Measurements from ENCODE around the gene C6orf47. TPM values are rescaled to one million over a fixed set of nuclear protein-coding genes. Genes with fewer than 3 reads are reported as not detected.

C6orf47 gene
- polyA plus RNA-seq, 1 experiment = 13.0 TPM

DNA sequence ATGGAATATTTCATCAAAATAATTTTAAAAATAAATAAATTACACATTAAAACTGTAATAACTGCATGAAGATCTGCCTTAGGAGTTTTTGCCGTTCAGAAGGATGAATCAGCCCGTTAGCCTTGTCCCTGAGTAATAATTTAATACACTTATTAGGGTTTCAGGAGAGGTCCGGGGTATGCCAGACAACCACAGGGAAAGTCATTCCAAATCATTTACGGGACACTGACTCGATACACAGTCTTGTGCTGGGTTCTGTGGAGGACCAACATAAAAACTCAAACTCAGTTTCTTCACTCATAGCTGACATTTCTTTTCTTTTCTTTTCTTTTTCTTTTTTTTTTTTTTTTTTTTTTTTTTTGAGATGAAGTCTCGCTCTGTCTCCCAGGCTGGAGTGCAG is 45.4 kb upstream of the C6orf47 start:
- no peak for DNase-seq (ENCODE audit: low read depth)

DNA sequence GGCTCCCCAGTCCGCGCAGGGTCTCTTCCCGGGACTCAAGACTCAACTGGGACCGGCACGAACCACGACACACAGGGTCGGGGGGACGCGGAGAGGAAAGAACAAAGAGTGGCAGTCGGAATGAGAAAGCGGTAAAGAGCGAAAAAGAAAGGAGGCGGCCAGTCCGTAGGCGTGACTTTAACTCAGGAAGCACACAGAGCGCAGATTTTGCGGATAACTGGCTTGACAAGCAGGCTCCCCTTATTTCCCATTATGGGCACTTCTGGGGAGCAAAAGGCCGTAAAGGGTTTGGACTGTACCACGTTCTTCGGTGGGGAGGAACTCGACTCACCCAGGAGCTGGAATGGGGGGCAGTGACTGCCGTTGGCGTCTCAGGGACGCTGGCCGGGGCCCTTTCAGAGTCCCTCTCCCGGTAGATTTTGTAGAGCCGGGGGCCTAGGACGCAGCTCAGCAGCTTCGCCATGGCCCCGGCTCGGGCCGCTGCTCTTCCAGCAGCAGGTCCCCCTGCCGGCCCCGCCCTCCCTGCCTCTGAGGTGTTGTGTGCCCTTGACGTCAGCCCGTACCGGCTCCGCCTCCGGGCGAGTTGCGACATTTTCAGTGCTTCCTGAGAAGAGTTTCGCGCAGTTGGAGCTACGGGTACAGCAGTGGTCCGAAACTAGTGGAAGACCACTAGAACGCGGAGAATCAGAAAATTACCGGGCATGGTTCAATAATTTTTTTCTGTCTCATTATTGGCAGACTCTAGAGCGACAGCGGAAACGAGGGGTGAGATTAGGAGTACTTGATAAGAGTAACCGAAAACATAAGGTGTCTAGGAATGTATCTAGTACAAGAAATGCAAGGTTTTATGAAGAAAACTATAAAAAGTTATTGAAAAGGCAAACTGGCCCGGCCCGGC is 42.5 kb upstream of the C6orf47 start, which contains the start of gene ABHD16A:
Gene ABHD16A (minus strand): TSS at position 506 of the 898 bp plus-strand sequence. CDS start 43 bp downstream, at position 463.
- ChIA-PET POLR2A (interaction anchor here (0.7 kb wide), 1 partner anchor 62 kb away, joined by 4 read pairs; no protein-coding TSS in a partner anchor), CTCF (interaction anchor here (0.5 to 1.9 kb wide), 6 partner anchors 8 to 186 kb away, joined by 3 to 4 read pairs (median 3); partner anchors contain the start of gene LY6G5C)
- H3K27me3 ChIP-seq (ENCODE audit: control insufficient read depth, insufficient read depth, low read length) = no peaks in the 10 kb centered on the region
- DNase-seq (ENCODE audit: low read depth) = peak; percentile 93
- TF ChIP-seq, protein P1, sequence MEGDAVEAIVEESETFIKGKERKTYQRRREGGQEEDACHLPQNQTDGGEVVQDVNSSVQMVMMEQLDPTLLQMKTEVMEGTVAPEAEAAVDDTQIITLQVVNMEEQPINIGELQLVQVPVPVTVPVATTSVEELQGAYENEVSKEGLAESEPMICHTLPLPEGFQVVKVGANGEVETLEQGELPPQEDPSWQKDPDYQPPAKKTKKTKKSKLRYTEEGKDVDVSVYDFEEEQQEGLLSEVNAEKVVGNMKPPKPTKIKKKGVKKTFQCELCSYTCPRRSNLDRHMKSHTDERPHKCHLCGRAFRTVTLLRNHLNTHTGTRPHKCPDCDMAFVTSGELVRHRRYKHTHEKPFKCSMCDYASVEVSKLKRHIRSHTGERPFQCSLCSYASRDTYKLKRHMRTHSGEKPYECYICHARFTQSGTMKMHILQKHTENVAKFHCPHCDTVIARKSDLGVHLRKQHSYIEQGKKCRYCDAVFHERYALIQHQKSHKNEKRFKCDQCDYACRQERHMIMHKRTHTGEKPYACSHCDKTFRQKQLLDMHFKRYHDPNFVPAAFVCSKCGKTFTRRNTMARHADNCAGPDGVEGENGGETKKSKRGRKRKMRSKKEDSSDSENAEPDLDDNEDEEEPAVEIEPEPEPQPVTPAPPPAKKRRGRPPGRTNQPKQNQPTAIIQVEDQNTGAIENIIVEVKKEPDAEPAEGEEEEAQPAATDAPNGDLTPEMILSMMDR (IDR thresholded peaks at IDR 0.05; ENCODE audit: insufficient read depth, low read depth, low read length) = peak; percentile 6; the same call in 1 of the 2 replicates
- H3K36me3 ChIP-seq (ENCODE audit: control insufficient read depth, insufficient read depth, low read length) = peaks cover 1% of the 10 kb centered on the region; the same call in 1 of the 2 replicates
- peak within 1 kb of the TSS; percentile 62 for H3K4me3 ChIP-seq (ENCODE audit: low read depth, low read length)

More for the DNA sequence above, 45.4 kb upstream of the C6orf47 start:
- no peak overlapping the region for H3K4me3 ChIP-seq (ENCODE audit: low read depth, low read length)
- TF ChIP-seq, protein P1 (IDR thresholded peaks at IDR 0.05; ENCODE audit: insufficient read depth, low read depth, low read length) = no peak
- ChIA-PET POLR2A (no interaction called here), CTCF (interaction anchor here (1.2 kb wide), 1 partner anchor 67 kb away, joined by 3 read pairs; no protein-coding TSS in a partner anchor)
- no peaks in the 10 kb centered on the region for H3K27me3 ChIP-seq (ENCODE audit: control insufficient read depth, insufficient read depth, low read length)
- H3K36me3 ChIP-seq (ENCODE audit: control insufficient read depth, insufficient read depth, low read length) = no peaks in the 10 kb centered on the region

DNA sequence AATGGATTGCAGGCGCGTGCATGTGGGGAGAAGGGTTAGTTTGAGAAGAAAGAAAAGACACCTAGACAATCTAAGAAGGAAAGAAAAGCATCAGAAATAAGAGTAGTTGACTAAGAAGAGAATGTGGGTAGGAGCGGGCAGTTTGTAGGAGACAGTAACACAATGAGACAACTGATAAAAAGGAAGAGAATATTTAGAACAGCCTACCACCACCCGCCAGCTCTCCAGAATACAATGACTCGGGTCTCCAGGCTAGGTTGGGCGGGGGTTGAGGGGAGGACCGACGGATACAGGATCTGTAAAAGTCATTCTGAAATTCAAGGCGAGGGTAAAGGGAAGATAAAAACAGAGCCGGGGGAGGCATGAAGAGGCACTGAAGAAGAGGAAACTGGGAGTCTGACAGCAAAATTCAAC is 41.8 kb upstream of the C6orf47 start:
- DNase-seq (ENCODE audit: low read depth) = no peak
- ChIA-PET POLR2A (interaction anchor here (0.7 kb wide), 1 partner anchor 62 kb away, joined by 4 read pairs; no protein-coding TSS in a partner anchor), CTCF (interaction anchor here (1.1 to 1.9 kb wide), 2 partner anchors 13 to 187 kb away, joined by 3 to 4 read pairs; no protein-coding TSS in a partner anchor)
- Histone ChIP-seq H3K36me3 (ENCODE audit: control insufficient read depth, insufficient read depth, low read length) (peaks cover 1% of the 10 kb centered on the region; the same call in 1 of the 2 replicates), H3K27me3 (ENCODE audit: control insufficient read depth, insufficient read depth, low read length) (no peaks in the 10 kb centered on the region), H3K4me3 (ENCODE audit: low read depth, low read length) (peak overlapping the region; percentile 62)
- TF ChIP-seq, protein P1 (IDR thresholded peaks at IDR 0.05; ENCODE audit: insufficient read depth, low read depth, low read length) = no peak

DNA sequence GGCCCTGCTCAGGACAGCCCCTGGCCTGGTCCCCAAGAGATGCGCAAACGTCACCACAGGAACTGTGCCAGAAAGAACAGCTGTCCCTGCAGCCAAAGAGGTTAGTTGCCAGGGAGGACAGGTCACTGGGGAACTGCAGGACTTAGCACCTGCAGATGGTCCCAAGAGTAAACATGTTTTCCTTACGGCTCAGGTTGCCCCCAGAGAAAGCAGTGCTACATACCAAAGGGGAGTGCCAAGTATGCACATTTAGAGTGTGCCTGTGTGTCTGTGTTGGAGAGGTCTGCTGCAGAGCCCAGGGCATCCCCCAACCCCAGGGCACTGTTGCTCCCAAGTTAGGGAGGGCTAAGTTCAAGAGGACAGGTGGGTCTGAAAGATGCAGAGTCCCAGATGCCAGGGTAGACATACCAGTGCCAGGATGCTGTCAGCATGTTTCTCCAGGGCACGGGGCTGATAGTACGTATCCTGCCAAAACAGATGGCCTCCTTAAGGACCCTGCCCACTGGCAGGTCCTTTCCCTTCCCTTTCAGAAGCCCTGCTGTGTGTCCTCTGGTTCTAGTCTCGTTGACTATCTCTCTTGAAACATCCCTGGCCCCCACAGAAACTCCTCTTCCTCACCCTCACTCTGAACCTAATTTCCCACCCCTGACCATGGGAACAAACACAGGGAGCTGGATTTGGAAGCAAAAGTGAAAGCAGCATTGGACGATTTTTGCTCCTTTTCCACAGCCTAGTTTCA is 41.3 kb upstream of the C6orf47 start:
- POLR2A ChIA-PET = interaction anchor here (0.7 kb wide), 1 partner anchor 61 kb away, joined by 4 read pairs; no protein-coding TSS in a partner anchor
- Histone ChIP-seq H3K27me3 (ENCODE audit: control insufficient read depth, insufficient read depth, low read length) (no peaks in the 10 kb centered on the region), H3K4me3 (ENCODE audit: low read depth, low read length) (peak overlapping the region; percentile 62), H3K36me3 (ENCODE audit: control insufficient read depth, insufficient read depth, low read length) (peaks cover 1% of the 10 kb centered on the region; the same call in 1 of the 2 replicates)
- CTCF ChIA-PET = interaction anchor here (1.1 to 1.9 kb wide), 2 partner anchors 12 to 188 kb away, joined by 3 to 4 read pairs; no protein-coding TSS in a partner anchor
- TF ChIP-seq, protein P1 (IDR thresholded peaks at IDR 0.05; ENCODE audit: insufficient read depth, low read depth, low read length) = no peak
- DNase-seq (ENCODE audit: low read depth) = no peak

Data from BJ (cell line).